Vagina (tissue), 2 donors: ENCODE data around the gene WEE1.
A peak's percentile ranks its signal among the peaks of the same experiment; 100 is the strongest.

ENCODE experiments used
- POLR2A ChIP-seq, 2 donors: fragments of 450-650 bp; IDR thresholded peaks; one replicate each; pipeline ENCODE4 v1.6.1; 2017; ENCODE audit warnings: antibody characterized with exemption in 2 of 2, mild to moderate bottlenecking in 2 of 2, moderate library complexity in 2 of 2
- POLR2AphosphoS5 ChIP-seq, 2 donors: sonication (generic); formaldehyde crosslinking; IDR thresholded peaks; one replicate each; pipeline ENCODE4 v1.9.0; 2017; ENCODE audit warnings: antibody characterized with exemption in 2 of 2, mild to moderate bottlenecking in 2 of 2, low read depth in 1 of 2; ENCODE audit not compliant: insufficient read depth in 1 of 2
- TF ChIP-seq, protein P1 (sequence below), 3 experiments: fragments of 450-650 bp in 2 of 3; fragments of 200-600 bp in 1 of 3; sonication (generic) in 1 of 3; IDR thresholded peaks; one replicate each; pipeline ENCODE4 v1.5.1; 2017 to 2019; ENCODE audit warnings: antibody characterized with exemption in 3 of 3, mild to moderate bottlenecking in 2 of 3, moderate library complexity in 2 of 3

DNA sequence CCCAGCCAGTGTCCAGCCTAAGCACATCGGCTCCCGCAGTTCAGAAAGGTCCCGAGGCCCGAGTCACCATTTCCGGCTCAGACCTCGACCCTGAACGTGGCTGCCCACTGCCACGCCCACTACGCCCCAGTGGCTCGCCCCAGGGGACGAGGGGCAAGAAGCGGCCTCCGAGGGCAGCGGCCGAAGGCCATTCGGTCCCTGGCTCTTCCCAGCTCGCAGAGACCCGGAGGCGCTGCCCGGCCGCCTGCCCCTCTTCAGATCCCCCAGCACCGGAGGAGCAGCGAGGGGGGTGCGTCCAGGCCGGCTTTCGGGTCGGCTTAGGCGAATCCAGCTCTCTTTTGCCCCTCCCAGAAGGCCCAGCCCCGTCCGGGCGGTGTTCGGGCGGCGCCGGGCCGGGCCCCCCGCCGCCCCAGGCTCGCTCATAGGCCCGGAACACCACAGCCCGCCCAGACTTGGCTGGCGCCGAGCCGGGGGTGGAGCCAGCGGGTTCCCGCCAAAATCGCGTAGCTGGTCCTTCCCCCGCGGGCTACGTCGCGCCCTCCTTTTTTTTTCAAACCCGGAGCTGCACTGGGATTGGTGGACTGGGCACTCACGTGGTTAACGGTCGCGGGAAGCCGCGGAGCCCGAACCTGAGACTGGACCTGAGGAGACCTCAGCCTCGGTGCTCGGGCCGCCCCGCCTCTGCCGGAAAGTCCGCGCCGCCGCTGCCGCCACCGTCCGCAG, at the start of gene WEE1:
- TF ChIP-seq, protein P1, sequence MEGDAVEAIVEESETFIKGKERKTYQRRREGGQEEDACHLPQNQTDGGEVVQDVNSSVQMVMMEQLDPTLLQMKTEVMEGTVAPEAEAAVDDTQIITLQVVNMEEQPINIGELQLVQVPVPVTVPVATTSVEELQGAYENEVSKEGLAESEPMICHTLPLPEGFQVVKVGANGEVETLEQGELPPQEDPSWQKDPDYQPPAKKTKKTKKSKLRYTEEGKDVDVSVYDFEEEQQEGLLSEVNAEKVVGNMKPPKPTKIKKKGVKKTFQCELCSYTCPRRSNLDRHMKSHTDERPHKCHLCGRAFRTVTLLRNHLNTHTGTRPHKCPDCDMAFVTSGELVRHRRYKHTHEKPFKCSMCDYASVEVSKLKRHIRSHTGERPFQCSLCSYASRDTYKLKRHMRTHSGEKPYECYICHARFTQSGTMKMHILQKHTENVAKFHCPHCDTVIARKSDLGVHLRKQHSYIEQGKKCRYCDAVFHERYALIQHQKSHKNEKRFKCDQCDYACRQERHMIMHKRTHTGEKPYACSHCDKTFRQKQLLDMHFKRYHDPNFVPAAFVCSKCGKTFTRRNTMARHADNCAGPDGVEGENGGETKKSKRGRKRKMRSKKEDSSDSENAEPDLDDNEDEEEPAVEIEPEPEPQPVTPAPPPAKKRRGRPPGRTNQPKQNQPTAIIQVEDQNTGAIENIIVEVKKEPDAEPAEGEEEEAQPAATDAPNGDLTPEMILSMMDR (IDR thresholded peaks at IDR 0.05): no peak
- TF ChIP-seq POLR2A (IDR thresholded peaks at IDR 0.05) (peak; percentile 48 to 77), POLR2AphosphoS5 (IDR thresholded peaks at IDR 0.05; ENCODE audit: insufficient read depth in 1 of 2, low read depth in 1 of 2) (peak; percentile 79 to 97)
